K562 (cell line): ENCODE results near the gene GLRX5. TPM values are rescaled to one million over a fixed set of nuclear protein-coding genes. Genes with fewer than 3 reads are reported as not detected.

ENCODE experiments used
- ARID2 ChIP-seq: fragments of 450-650 bp; IDR thresholded peaks from 2 replicates; pipeline ENCODE4 v1.6.1; 2017; ENCODE audit warnings: antibody characterized with exemption, mild to moderate bottlenecking
- CBFB ChIP-seq: sonication (generic); formaldehyde crosslinking; IDR thresholded peaks from 2 replicates; pipeline ENCODE4 v1.4.0; 2020; ENCODE audit warnings: mild to moderate bottlenecking, missing genetic modification reagents
- ESRRA ChIP-seq: fragments of 450-650 bp; IDR thresholded peaks from 2 replicates; pipeline ENCODE4 v1.6.1; 2014; ENCODE audit warnings: low read depth, mild to moderate bottlenecking, moderate library complexity, borderline replicate concordance
- GATA2 ChIP-seq: sonication (generic); formaldehyde crosslinking; IDR thresholded peaks from 2 replicates; pipeline ENCODE4 v1.4.0; 2020; ENCODE audit warnings: mild to moderate bottlenecking, missing genetic modification reagents
- KAT8 ChIP-seq: fragments of 450-650 bp; IDR thresholded peaks from 2 replicates; pipeline ENCODE4 v1.6.1; 2016; ENCODE audit warnings: low read depth, mild to moderate bottlenecking
- PHF8 ChIP-seq: fragments of 200-600 bp; sonication (generic); IDR thresholded peaks from 2 replicates; pipeline ENCODE4 v1.6.1; 2012; ENCODE audit warnings: mixed run types, mild to moderate bottlenecking, inconsistent platforms, low read length, moderate library complexity, borderline replicate concordance
- PHTF2 ChIP-seq: fragments of 250-450 bp; sonication (Bioruptor Pico); IDR thresholded peaks from 2 replicates; pipeline ENCODE4 v1.5.0; 2021; ENCODE audit warnings: mild to moderate bottlenecking
- POLR2A ChIP-seq: fragments of 450-650 bp; conservative IDR thresholded peaks from 2 replicates; pipeline ENCODE4 v1.6.1; 2016
- SMC3 ChIP-seq: conservative IDR thresholded peaks from 2 replicates; pipeline ENCODE4 v1.6.1; 2011; ENCODE audit warnings: low read depth, low read length, improper control_type of control experiment; ENCODE audit not compliant: insufficient read depth
- TEAD2 ChIP-seq: fragments of 450-650 bp; IDR thresholded peaks from 2 replicates; pipeline ENCODE4 v1.6.1; 2016; ENCODE audit warnings: missing genetic modification characterization, control low read depth, missing compliant biosample characterization
- ZBTB7A ChIP-seq: IDR thresholded peaks from 2 replicates; pipeline ENCODE4 v1.6.1; 2011; ENCODE audit warnings: low read depth, mild to moderate bottlenecking, low read length, moderate library complexity, borderline replicate concordance; ENCODE audit not compliant: control insufficient read depth
- ZNF143 ChIP-seq: sonication (generic); formaldehyde crosslinking; IDR thresholded peaks from 2 replicates; pipeline ENCODE4 v1.9.0; 2022; ENCODE audit warnings: mild to moderate bottlenecking, missing genetic modification reagents
- ZNF347 ChIP-seq: fragments of 450-650 bp; formaldehyde crosslinking; IDR thresholded peaks from 2 replicates; pipeline ENCODE4 v1.4.0; 2020; ENCODE audit warnings: low read depth, mild to moderate bottlenecking, moderate library complexity
- ZNF695 ChIP-seq: fragments of 450-650 bp; formaldehyde crosslinking; IDR thresholded peaks from 2 replicates; pipeline ENCODE4 v1.4.0; 2020; ENCODE audit warnings: mild to moderate bottlenecking, moderate library complexity
- ZNF699 ChIP-seq: fragments of 250-450 bp; sonication (Bioruptor Pico); IDR thresholded peaks from 2 replicates; pipeline ENCODE4 v1.8.0; 2021; ENCODE audit warnings: mild to moderate bottlenecking, moderate library complexity; ENCODE audit not compliant: insufficient replicate concordance
- polyA plus RNA-seq, 8 experiments: library from polyadenylated mRNA; depleted of rRNA in 4 of 8; stranded (reverse) in 5 of 8; unstranded in 3 of 8; fragments of >200 nt; fragmentation: Nextera tagmentation in 2 of 8; fragmentation: Illumina TruSeq in 1 of 8; extraction: Ambion mirVana in 2 of 8; extraction: Trizol in 1 of 8; gene quantifications; 2 replicates each; pipeline versions ENCODE4 v1.2.1 to v1.2.3, GENCODE V29; 2011 to 2014; ENCODE audit warnings: inconsistent platforms in 1 of 8, missing spikeins in 1 of 8
- total RNA-seq, 7 experiments: library from RNA; depleted of rRNA in 6 of 7; stranded (reverse); fragments of >200 nt in 6 of 7; fragmentation: Illumina TruSeq in 2 of 7; extraction: Trizol in 2 of 7; gene quantifications; 2 replicates each; pipeline versions ENCODE4 v1.2.1 to v1.2.3, GENCODE V29; 2011 to 2021; ENCODE audit warnings: low replicate concordance in 1 of 7
- TF ChIP-seq, protein P1 (sequence below): fragments of 450-650 bp; IDR thresholded peaks from 2 replicates; pipeline ENCODE4 v1.6.1; 2016; ENCODE audit warnings: mild to moderate bottlenecking, moderate library complexity

The GLRX5 gene
- total and polyA plus RNA-seq, 9 of the 15 experiments (the other 6 are each of a cell fraction or from before 2014, with no cell fraction given) = 16.7 to 96.8 (median 66.8) TPM

DNA sequence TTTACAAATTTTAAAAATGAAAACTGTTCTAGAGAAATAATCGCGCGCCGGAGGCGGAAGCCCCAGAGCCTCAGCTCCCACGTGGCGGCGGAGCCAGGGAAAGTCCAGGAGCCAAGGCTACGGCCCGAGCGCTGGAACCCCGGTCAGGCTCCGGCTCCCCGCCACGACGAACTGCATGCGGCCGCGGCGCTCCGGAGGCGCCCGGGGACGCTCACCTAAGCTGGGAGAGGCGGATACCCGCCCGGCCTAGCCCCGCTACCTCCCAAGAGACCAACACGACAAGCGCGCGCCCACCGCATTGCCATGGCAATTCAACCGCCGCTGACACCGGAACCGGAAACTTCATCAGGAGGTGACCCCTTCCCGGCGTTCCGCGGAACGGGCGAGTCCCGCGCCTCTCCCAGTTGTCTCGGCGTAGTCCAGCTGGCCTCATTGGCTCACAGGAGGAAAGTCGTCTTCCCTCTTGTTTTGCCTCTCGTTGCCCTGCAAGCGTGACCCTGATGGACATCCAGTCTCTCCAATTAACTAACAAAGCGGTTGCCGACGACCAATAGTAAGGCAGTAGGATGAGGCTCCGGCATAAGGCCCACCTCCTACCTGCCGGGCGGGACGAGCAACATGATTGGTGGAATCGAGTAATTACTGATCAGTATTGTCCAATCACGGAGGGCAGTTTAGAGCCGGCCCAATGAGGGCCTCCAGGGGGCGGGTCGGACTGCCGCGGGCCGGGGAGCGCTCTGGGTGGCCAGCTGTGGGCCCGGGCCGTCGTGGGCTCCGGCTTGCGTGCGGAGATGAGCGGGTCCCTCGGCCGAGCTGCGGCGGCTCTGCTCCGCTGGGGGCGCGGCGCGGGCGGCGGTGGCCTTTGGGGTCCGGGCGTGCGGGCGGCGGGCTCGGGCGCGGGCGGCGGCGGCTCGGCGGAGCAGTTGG is at the start of gene GLRX5 (continued):
- TF ChIP-seq, protein P1, sequence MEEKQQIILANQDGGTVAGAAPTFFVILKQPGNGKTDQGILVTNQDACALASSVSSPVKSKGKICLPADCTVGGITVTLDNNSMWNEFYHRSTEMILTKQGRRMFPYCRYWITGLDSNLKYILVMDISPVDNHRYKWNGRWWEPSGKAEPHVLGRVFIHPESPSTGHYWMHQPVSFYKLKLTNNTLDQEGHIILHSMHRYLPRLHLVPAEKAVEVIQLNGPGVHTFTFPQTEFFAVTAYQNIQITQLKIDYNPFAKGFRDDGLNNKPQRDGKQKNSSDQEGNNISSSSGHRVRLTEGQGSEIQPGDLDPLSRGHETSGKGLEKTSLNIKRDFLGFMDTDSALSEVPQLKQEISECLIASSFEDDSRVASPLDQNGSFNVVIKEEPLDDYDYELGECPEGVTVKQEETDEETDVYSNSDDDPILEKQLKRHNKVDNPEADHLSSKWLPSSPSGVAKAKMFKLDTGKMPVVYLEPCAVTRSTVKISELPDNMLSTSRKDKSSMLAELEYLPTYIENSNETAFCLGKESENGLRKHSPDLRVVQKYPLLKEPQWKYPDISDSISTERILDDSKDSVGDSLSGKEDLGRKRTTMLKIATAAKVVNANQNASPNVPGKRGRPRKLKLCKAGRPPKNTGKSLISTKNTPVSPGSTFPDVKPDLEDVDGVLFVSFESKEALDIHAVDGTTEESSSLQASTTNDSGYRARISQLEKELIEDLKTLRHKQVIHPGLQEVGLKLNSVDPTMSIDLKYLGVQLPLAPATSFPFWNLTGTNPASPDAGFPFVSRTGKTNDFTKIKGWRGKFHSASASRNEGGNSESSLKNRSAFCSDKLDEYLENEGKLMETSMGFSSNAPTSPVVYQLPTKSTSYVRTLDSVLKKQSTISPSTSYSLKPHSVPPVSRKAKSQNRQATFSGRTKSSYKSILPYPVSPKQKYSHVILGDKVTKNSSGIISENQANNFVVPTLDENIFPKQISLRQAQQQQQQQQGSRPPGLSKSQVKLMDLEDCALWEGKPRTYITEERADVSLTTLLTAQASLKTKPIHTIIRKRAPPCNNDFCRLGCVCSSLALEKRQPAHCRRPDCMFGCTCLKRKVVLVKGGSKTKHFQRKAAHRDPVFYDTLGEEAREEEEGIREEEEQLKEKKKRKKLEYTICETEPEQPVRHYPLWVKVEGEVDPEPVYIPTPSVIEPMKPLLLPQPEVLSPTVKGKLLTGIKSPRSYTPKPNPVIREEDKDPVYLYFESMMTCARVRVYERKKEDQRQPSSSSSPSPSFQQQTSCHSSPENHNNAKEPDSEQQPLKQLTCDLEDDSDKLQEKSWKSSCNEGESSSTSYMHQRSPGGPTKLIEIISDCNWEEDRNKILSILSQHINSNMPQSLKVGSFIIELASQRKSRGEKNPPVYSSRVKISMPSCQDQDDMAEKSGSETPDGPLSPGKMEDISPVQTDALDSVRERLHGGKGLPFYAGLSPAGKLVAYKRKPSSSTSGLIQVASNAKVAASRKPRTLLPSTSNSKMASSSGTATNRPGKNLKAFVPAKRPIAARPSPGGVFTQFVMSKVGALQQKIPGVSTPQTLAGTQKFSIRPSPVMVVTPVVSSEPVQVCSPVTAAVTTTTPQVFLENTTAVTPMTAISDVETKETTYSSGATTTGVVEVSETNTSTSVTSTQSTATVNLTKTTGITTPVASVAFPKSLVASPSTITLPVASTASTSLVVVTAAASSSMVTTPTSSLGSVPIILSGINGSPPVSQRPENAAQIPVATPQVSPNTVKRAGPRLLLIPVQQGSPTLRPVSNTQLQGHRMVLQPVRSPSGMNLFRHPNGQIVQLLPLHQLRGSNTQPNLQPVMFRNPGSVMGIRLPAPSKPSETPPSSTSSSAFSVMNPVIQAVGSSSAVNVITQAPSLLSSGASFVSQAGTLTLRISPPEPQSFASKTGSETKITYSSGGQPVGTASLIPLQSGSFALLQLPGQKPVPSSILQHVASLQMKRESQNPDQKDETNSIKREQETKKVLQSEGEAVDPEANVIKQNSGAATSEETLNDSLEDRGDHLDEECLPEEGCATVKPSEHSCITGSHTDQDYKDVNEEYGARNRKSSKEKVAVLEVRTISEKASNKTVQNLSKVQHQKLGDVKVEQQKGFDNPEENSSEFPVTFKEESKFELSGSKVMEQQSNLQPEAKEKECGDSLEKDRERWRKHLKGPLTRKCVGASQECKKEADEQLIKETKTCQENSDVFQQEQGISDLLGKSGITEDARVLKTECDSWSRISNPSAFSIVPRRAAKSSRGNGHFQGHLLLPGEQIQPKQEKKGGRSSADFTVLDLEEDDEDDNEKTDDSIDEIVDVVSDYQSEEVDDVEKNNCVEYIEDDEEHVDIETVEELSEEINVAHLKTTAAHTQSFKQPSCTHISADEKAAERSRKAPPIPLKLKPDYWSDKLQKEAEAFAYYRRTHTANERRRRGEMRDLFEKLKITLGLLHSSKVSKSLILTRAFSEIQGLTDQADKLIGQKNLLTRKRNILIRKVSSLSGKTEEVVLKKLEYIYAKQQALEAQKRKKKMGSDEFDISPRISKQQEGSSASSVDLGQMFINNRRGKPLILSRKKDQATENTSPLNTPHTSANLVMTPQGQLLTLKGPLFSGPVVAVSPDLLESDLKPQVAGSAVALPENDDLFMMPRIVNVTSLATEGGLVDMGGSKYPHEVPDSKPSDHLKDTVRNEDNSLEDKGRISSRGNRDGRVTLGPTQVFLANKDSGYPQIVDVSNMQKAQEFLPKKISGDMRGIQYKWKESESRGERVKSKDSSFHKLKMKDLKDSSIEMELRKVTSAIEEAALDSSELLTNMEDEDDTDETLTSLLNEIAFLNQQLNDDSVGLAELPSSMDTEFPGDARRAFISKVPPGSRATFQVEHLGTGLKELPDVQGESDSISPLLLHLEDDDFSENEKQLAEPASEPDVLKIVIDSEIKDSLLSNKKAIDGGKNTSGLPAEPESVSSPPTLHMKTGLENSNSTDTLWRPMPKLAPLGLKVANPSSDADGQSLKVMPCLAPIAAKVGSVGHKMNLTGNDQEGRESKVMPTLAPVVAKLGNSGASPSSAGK = no peak
- TF ChIP-seq KAT8 = no peak
- TF ChIP-seq GATA2 (CRISPR knock-in tag) = no peak
- no peak for TF ChIP-seq TEAD2 (tag)
- TF ChIP-seq ZBTB7A = 0 out of 2 replicates have a peak, but pooled peaks have one; percentile 25
- no peak for TF ChIP-seq SMC3
- no peak for TF ChIP-seq ARID2
- TF ChIP-seq ZNF699 (CRISPR knock-in tag) = no peak
- no peak for TF ChIP-seq PHTF2
- 0 out of 2 replicates have a peak, but pooled peaks have one; percentile 16 for TF ChIP-seq ESRRA
- no peak for TF ChIP-seq CBFB (CRISPR knock-in tag)
- TF ChIP-seq ZNF695 (CRISPR knock-in tag) = no peak
- TF ChIP-seq PHF8 = peak; percentile 67; the same call in 1 of the 2 replicates
- no peak for TF ChIP-seq ZNF347 (CRISPR knock-in tag)
- peak; percentile 63; the same call in 1 of the 2 replicates for TF ChIP-seq ZNF143 (CRISPR knock-in tag)
- TF ChIP-seq POLR2A = peak; percentile 81
